Spleen (tissue), 11 donors: ENCODE results near the gene SH3RF3. TPM values are rescaled to one million over a fixed set of nuclear protein-coding genes. Genes with fewer than 3 reads are reported as not detected.

Experiments
- DNase-seq: peaks from one replicate; pipeline ENCODE4 v3.0.0-alpha.2; 2020
- H3K27ac ChIP-seq, 8 donors: fragments of 200-600 bp; sonication (generic) in 7 of 8; 1 replicate in 4 of 8; 2 replicates in 4 of 8; pipeline versions ENCODE4 v1.5.0 to v1.8.0; 2016 to 2021; ENCODE audit warnings: inconsistent platforms in 4 of 8, mild to moderate bottlenecking in 4 of 8, moderate library complexity in 1 of 8
- H3K27me3 ChIP-seq, 7 donors: fragments of 200-600 bp; sonication (generic) in 6 of 7; replicated peaks in 1 of 7; 1 replicate in 4 of 7; 2 replicates in 3 of 7; pipeline versions ENCODE4 v1.5.0 to v1.8.0; 2016 to 2021; ENCODE audit warnings: inconsistent platforms in 3 of 7, mild to moderate bottlenecking in 1 of 7
- H3K36me3 ChIP-seq, 6 donors: fragments of 200-600 bp; sonication (generic) in 5 of 6; 1 replicate in 4 of 6; 2 replicates in 2 of 6; pipeline versions ENCODE4 v1.5.0 to v1.8.0; 2016 to 2021; ENCODE audit warnings: inconsistent platforms in 2 of 6
- H3K4me1 ChIP-seq, 6 donors: fragments of 200-600 bp; sonication (generic) in 5 of 6; 1 replicate in 3 of 6; 2 replicates in 3 of 6; pipeline versions ENCODE4 v1.5.0 to v1.8.0; 2016 to 2021; ENCODE audit warnings: inconsistent platforms in 3 of 6
- H3K4me3 ChIP-seq, 8 donors: fragments of 200-600 bp; sonication (generic) in 7 of 8; 1 replicate in 4 of 8; 2 replicates in 4 of 8; pipeline versions ENCODE4 v1.5.0 to v1.8.0; 2016 to 2021; ENCODE audit warnings: inconsistent platforms in 4 of 8, mild to moderate bottlenecking in 4 of 8, moderate library complexity in 2 of 8
- H3K9me3 ChIP-seq, 8 donors: fragments of 200-600 bp; sonication (generic) in 7 of 8; 1 replicate in 4 of 8; 2 replicates in 4 of 8; pipeline versions ENCODE4 v1.5.0 to v1.8.0; 2016 to 2021; ENCODE audit warnings: inconsistent platforms in 4 of 8
- CTCF ChIP-seq, 11 experiments: fragments of 200-600 bp in 7 of 11; fragments of 450-650 bp in 4 of 11; sonication (generic) in 4 of 11; IDR thresholded peaks in 8 of 11; conservative IDR thresholded peaks in 3 of 11; 1 replicate in 7 of 11; 2 replicates in 4 of 11; pipeline versions ENCODE4 v1.4.0 to v1.8.0; 2016 to 2021; ENCODE audit warnings: antibody characterized with exemption in 11 of 11, inconsistent platforms in 4 of 11, mild to moderate bottlenecking in 1 of 11
- POLR2A ChIP-seq, 3 donors: fragments of 450-650 bp; IDR thresholded peaks; one replicate each; pipeline ENCODE4 v1.5.1; 2017; ENCODE audit warnings: antibody characterized with exemption in 3 of 3, mild to moderate bottlenecking in 1 of 3
- POLR2AphosphoS5 ChIP-seq, 3 donors: sonication (generic); formaldehyde crosslinking; IDR thresholded peaks; one replicate each; pipeline ENCODE4 v1.5.1; 2017; ENCODE audit warnings: antibody characterized with exemption in 3 of 3
- WGBS, 5 donors: extraction: QIAGEN DNeasy Blood & Tissue Kit in 3 of 5; methylation state at CpG; one replicate each; pipeline versions ENCODE4 v1.1.5 to v1.1.7; 2013 to 2018; 5-methylcytosine and 5-hydroxymethylcytosine counted together
- intact Hi-C: fragments of 100-400 bp; cut with DNase I; formaldehyde crosslinking; loops from one replicate; pipeline ENCODE4 v1.15.0; 2023; ENCODE audit warnings: low total_unique reads
- polyA plus RNA-seq, 3 donors: library from polyadenylated mRNA; stranded (reverse); fragments of 200-250 nt; gene quantifications; one replicate each; pipeline ENCODE4 v1.2.1, GENCODE V29; 2013
- total RNA-seq, 7 donors: library from RNA; depleted of rRNA in 3 of 7; stranded (reverse); fragments of >200 nt in 3 of 7; fragmentation: NEBNext Ultra II Directional in 4 of 7; extraction: Animal tissue kit (Norgen Biotek cat#: 25700) in 4 of 7; gene quantifications; one replicate each; pipeline versions ENCODE4 v1.1.0 to v1.2.1, GENCODE V29; 2016 to 2021
- donor health status: healthy with polysubstance abuse.
- donor health status: DM: no; HTN: no; CAD: no; lungs with moderate emphysema.
- donor health status: DM: no; HTN: no; CAD: no.
- donor health status: Bipolar disorder and iron deficiency.
- donor health status: healthy.
- donor health status: DM: no; HTN: no; CAD: no.
- donor health status: DM: yes; HTN: yes; CAD: no.

Gene SH3RF3
- total and polyA plus RNA-seq, 10 donors, result 1.3 to 7.6 (median 4.7) TPM

GRCh38 chr2:109144721-109145120, 15.7 kb downstream of the SH3RF3 start:
- Histone ChIP-seq H3K36me3 (no peaks in the 10 kb centered on the region), H3K9me3 (no peaks in the 10 kb centered on the region), H3K27ac (no peak overlapping the region), H3K4me1 (peaks cover 0 to 7% (median 0%) of the 10 kb centered on the region in 6 donors), H3K27me3 (no peaks in the 10 kb centered on the region), H3K4me3 (no peak overlapping the region)
- 89 to 97% (median 96%) methylated on average over 15 of the region's 15 CpGs for WGBS, 5 donors
- TF ChIP-seq CTCF (IDR thresholded peaks at IDR 0.05 in 8 of 11, conservative IDR thresholded peaks at IDR 0.05 in 3 of 11) (no peak), POLR2AphosphoS5 (IDR thresholded peaks at IDR 0.05) (no peak), POLR2A (IDR thresholded peaks at IDR 0.05) (no peak)
- DNase-seq, result no peak
- intact Hi-C loops, result no loop called here

GRCh38 chr2:109145286-109145685, 16.3 kb downstream of the SH3RF3 start:
- intact Hi-C loops, result no loop called here
- DNase-seq, result no peak
- 82 to 97% (median 92%) methylated on average over 12 of the region's 12 CpGs for WGBS, 5 donors
- no peaks in the 10 kb centered on the region for H3K27me3 ChIP-seq
- TF ChIP-seq POLR2AphosphoS5 (IDR thresholded peaks at IDR 0.05) (no peak), POLR2A (IDR thresholded peaks at IDR 0.05) (no peak), CTCF (IDR thresholded peaks at IDR 0.05 in 8 of 11, conservative IDR thresholded peaks at IDR 0.05 in 3 of 11) (no peak)
- H3K27ac ChIP-seq, result no peak overlapping the region
- H3K9me3 ChIP-seq, result no peaks in the 10 kb centered on the region
- H3K36me3 ChIP-seq, result no peaks in the 10 kb centered on the region
- H3K4me1 ChIP-seq, result peaks cover 0 to 7% (median 0%) of the 10 kb centered on the region in 6 donors
- H3K4me3 ChIP-seq, result no peak overlapping the region

- TF ChIP-seq POLR2A (IDR thresholded peaks at IDR 0.05) (no peak), CTCF (IDR thresholded peaks at IDR 0.05 in 8 of 11, conservative IDR thresholded peaks at IDR 0.05 in 3 of 11) (no peak), POLR2AphosphoS5 (IDR thresholded peaks at IDR 0.05) (no peak)
- Histone ChIP-seq H3K9me3 (no peaks in the 10 kb centered on the region), H3K4me3 (no peak overlapping the region), H3K4me1 (peaks cover 0 to 7% (median 0%) of the 10 kb centered on the region in 6 donors), H3K27ac (no peak overlapping the region), H3K36me3 (no peaks in the 10 kb centered on the region), H3K27me3 (no peaks in the 10 kb centered on the region)
- DNase-seq, result no peak
- intact Hi-C loops, result no loop called here
- WGBS, 5 donors, result 87 to 96% (median 94%) methylated on average over 7 of the region's 7 CpGs
Measured at GRCh38 chr2:109147405-109147804, 18.4 kb downstream of the SH3RF3 start.

- 83 to 96% (median 88%) methylated on average over 12 of the region's 12 CpGs for WGBS, 5 donors
- DNase-seq, result no peak
- Histone ChIP-seq H3K4me1 (peaks cover 0 to 7% (median 0%) of the 10 kb centered on the region in 6 donors), H3K27ac (no peak overlapping the region), H3K4me3 (no peak overlapping the region), H3K9me3 (no peaks in the 10 kb centered on the region), H3K27me3 (no peaks in the 10 kb centered on the region), H3K36me3 (no peaks in the 10 kb centered on the region)
- TF ChIP-seq CTCF (IDR thresholded peaks at IDR 0.05 in 8 of 11, conservative IDR thresholded peaks at IDR 0.05 in 3 of 11) (no peak), POLR2AphosphoS5 (IDR thresholded peaks at IDR 0.05) (no peak)
- intact Hi-C loops, result no loop called here
Measured at GRCh38 chr2:109148117-109148746, 19.2 kb downstream of the SH3RF3 start.
